NB4 (cell line): ENCODE results near the gene JAZF1.

Experiments used
- DNase-seq: peaks from one replicate; pipeline ENCODE4 v3.0.0; 2010; ENCODE audit warnings: low read depth
- H3K4me3 ChIP-seq: one replicate; pipeline ENCODE4 v1.5.1; 2011; ENCODE audit warnings: mild to moderate bottlenecking, low read depth, low read length, moderate library complexity
- MYC ChIP-seq: IDR thresholded peaks from 2 replicates; pipeline ENCODE4 v1.6.1; 2011; ENCODE audit warnings: low read depth, low read length
- POLR2A ChIP-seq: IDR thresholded peaks from 2 replicates; pipeline ENCODE4 v1.6.1; 2011; ENCODE audit warnings: mild to moderate bottlenecking; ENCODE audit not compliant: insufficient read length; ENCODE audit errors: extremely low read depth
- TF ChIP-seq, protein P1 (sequence below): IDR thresholded peaks from 2 replicates; pipeline ENCODE4 v1.6.1; 2011; ENCODE audit warnings: low read depth, low read length
- TF ChIP-seq, protein P2 (sequence below): IDR thresholded peaks from one replicate; pipeline ENCODE4 v1.5.1; 2012; ENCODE audit warnings: low read depth, low read length

JAZF1 gene

DNA sequence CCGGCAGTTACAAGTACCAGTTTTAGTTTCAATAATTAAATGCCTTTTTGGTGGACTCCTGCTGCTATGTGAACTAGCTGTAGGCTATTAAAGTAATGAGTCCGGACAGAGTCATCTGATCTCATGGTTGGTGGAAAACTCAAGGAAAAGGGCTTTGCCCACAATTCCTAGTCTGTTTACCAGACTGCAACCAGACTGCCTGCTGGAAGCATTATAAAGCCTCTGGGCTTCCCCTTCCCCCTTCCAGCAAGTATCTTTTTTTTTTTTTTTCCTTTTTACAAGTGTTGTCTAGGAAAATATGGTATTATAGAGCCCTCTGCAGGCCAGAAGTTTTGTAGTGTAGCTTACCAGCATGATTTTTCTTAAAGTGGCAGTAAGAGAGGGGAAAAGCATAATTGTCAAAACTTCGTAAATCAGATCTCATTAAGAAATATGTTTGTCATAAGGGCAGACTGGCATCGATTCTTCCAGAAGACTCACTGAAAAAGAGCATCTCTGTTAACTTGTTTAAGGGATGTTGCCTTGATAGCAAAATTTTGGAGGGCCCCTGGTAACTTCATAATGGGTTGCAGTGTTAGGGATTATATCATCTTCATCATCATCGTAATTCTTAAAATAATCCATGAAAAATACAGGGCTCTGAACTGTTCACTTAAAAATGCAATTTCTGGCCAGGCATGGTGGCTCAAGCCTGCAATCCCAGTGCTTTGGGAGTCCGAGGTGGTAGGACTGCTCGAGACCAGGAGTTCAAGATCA lies 259.3 kb downstream of the JAZF1 start:
- TF ChIP-seq, protein P1, sequence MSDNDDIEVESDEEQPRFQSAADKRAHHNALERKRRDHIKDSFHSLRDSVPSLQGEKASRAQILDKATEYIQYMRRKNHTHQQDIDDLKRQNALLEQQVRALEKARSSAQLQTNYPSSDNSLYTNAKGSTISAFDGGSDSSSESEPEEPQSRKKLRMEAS, result peak; percentile 58; the same call in 1 of the 2 replicates
- 0 out of 2 replicates have a peak, but pooled peaks have one; percentile 23 for TF ChIP-seq MYC
- TF ChIP-seq, protein P2, sequence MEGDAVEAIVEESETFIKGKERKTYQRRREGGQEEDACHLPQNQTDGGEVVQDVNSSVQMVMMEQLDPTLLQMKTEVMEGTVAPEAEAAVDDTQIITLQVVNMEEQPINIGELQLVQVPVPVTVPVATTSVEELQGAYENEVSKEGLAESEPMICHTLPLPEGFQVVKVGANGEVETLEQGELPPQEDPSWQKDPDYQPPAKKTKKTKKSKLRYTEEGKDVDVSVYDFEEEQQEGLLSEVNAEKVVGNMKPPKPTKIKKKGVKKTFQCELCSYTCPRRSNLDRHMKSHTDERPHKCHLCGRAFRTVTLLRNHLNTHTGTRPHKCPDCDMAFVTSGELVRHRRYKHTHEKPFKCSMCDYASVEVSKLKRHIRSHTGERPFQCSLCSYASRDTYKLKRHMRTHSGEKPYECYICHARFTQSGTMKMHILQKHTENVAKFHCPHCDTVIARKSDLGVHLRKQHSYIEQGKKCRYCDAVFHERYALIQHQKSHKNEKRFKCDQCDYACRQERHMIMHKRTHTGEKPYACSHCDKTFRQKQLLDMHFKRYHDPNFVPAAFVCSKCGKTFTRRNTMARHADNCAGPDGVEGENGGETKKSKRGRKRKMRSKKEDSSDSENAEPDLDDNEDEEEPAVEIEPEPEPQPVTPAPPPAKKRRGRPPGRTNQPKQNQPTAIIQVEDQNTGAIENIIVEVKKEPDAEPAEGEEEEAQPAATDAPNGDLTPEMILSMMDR, result peak; percentile 64
- no peak for TF ChIP-seq POLR2A
- DNase-seq, result peak; percentile 89
- H3K4me3 ChIP-seq, result no peak overlapping the region

DNA sequence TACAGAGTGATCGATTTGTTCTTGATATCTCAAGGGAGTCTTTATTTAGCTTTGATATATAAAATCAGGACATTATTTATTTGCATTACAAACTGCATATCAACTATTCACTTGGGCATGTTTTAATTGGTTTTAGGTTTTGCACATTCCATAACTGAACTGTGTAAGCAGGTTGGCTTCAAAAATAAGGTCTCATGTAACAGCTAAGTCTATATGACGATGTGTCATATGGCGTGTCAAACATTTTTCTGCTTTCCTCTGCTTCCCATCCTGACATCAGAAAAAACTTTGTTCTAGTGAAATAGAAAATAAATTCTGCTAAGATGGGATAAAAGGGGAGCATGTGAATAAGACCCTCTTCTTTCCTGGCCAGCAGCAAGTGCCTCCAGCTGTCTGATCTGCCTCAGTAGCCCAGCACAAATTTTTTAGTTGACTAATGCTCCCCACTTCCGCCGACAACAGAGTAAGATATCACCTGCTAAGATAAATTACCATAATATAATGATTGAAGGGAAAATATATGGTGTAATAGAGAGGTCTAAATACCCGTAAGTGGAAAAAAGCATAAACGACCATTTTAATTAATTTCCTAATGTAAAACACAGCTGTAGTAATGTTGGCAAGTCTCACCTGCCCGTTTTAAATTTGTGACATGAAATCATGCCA lies 260.2 kb downstream of the JAZF1 start:
- TF ChIP-seq, protein P1, result no peak
- TF ChIP-seq, protein P2, result no peak
- no peak for TF ChIP-seq MYC
- no peak for TF ChIP-seq POLR2A

DNA sequence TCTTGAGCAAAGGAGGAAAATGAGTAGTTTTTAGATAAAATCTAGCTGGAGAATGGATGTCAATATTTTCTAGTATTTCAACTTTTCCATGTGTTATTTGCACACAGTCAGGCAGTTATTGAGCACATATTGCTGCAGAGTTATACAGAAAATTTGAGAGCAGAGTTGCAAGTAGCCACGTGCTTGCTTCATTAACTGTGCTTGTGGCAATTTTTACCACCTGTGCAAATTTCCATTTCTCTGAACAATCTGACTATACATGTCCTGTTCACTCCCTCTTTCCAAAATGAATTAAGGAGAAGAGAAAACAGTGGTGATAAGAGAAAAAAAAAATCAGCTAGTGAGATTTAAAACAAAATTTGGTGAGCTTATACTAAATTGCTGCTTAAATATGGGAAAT lies 262.1 kb downstream of the JAZF1 start:
- DNase-seq, result no peak
- H3K4me3 ChIP-seq, result no peak overlapping the region
- TF ChIP-seq, protein P1, result no peak
- TF ChIP-seq POLR2A (no peak), MYC (no peak)
- TF ChIP-seq, protein P2, result no peak

More for the DNA sequence above, 260.2 kb downstream of the JAZF1 start:
- DNase-seq, result no peak
- H3K4me3 ChIP-seq, result no peak overlapping the region

DNA sequence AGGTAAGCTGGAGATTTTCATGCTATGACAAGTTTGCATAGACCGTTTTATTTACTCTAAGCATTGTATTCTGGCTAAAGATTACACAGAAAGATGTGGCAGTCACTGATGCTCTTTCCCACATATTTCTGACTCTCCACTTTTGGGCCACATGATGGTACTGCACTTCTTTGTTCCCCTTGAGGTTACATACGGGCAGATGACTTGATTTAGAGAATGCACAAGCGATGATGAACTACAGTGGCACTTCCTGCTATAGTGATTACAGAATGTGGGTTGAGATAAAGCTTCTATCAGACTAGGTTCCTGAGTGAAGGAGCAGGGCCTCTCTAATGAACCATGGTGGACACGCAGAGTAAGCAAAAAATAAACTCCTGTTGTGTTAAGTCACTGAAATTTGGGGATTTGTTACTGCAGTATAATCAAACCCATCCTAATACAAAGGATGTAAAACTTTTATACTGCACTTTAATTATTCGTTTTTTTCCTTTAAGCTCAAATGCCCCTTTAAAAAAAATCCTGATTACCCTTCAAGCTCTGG lies 262.8 kb downstream of the JAZF1 start:
- no peak for DNase-seq
- TF ChIP-seq POLR2A (no peak), MYC (no peak)
- TF ChIP-seq, protein P1, result no peak
- TF ChIP-seq, protein P2, result no peak
- H3K4me3 ChIP-seq, result no peak overlapping the region

DNA sequence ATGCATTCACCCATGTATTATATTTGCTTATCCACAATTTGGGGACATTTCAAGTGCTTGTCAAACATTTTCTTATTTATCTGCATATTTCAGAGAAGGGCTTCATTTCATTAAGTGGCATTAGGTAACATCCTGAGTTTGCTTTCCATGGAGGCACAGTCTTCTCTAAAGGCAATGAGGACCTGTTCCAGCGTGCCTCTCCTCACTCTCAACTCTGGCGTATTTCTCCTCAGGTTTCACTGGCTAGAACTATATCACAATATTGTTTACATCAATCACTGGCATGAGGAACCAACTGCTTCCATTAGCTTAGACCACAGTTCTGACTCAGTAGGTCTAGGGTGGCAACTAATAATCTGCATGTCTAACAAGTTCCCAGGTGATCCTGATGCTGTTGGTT lies 263.5 kb downstream of the JAZF1 start:
- no peak overlapping the region for H3K4me3 ChIP-seq
- DNase-seq, result no peak
- TF ChIP-seq MYC, result no peak
- TF ChIP-seq, protein P1, result no peak
- TF ChIP-seq, protein P2, result no peak
- no peak for TF ChIP-seq POLR2A
